Chondrocyte (in vitro differentiated cells): ENCODE results near the gene COLEC12. TPM values are rescaled to one million over a fixed set of nuclear protein-coding genes. Genes with fewer than 3 reads are reported as not detected.

ENCODE experiments used
- DNase-seq: peaks from one replicate; pipeline ENCODE4 v3.0.0; 2021; ENCODE audit warnings: mixed read lengths, low spot score
- H3K27ac Mint-ChIP-seq: one replicate; pipeline ENCODE4 v1.8.0; 2021; ENCODE audit warnings: mild to moderate bottlenecking, moderate library complexity, mixed read lengths; ENCODE audit not compliant: unreplicated experiment
- H3K27me3 Mint-ChIP-seq: 2 replicates; pipeline ENCODE4 v1.8.0; 2021; ENCODE audit warnings: low read depth, mixed read lengths
- H3K36me3 Mint-ChIP-seq: 2 replicates; pipeline ENCODE4 v1.8.0; 2021; ENCODE audit warnings: low read depth, mixed read lengths
- H3K4me1 Mint-ChIP-seq: 2 replicates; pipeline ENCODE4 v1.8.0; 2021; ENCODE audit warnings: low read depth, mild to moderate bottlenecking, mixed read lengths
- H3K4me3 Mint-ChIP-seq: one replicate; pipeline ENCODE4 v1.8.0; 2021; ENCODE audit warnings: mild to moderate bottlenecking, moderate library complexity, mixed read lengths; ENCODE audit not compliant: unreplicated experiment
- H3K9me3 Mint-ChIP-seq: 2 replicates; pipeline ENCODE4 v1.8.0; 2021; ENCODE audit warnings: low read depth, mixed read lengths
- total RNA-seq: library from RNA; stranded (reverse); gene quantifications from 3 replicates; pipeline ENCODE4 v1.2.1, GENCODE V29; 2021
- TF ChIP-seq, protein P1 (sequence below): fragments of 200-600 bp; sonication (generic); IDR thresholded peaks from 2 replicates; pipeline ENCODE4 v1.5.0; 2021; ENCODE audit warnings: antibody characterized with exemption, mild to moderate bottlenecking, moderate library complexity

Gene COLEC12
- total RNA-seq, 1 donor from 2014 or later: 2.1 TPM

DNA sequence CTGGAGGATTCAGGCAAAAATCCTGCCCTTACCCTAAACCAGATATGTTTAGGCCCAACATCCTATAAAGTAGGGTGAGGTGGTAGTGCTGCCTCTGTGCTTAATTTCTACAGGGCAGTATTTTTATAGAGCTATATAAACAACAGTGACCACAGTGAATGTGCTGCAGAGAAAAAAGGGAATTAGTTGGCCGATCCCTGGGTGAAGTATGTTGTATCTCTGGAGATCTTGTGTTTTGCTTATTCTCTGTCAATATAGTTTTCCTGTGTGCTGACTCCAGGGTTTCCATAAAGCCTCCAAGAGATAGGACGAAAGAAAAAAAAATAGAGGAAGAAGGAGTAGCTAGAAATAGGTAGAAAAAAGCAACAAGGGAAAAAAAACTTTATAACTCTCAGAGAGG, 143.7 kb downstream of the COLEC12 start:
- H3K27me3 Mint-ChIP-seq: no peaks in the 10 kb centered on the region
- peak overlapping the region; percentile 45 for H3K27ac Mint-ChIP-seq
- DNase-seq: no peak
- no peak overlapping the region for H3K4me3 Mint-ChIP-seq
- H3K36me3 Mint-ChIP-seq: no peaks in the 10 kb centered on the region
- TF ChIP-seq, protein P1, sequence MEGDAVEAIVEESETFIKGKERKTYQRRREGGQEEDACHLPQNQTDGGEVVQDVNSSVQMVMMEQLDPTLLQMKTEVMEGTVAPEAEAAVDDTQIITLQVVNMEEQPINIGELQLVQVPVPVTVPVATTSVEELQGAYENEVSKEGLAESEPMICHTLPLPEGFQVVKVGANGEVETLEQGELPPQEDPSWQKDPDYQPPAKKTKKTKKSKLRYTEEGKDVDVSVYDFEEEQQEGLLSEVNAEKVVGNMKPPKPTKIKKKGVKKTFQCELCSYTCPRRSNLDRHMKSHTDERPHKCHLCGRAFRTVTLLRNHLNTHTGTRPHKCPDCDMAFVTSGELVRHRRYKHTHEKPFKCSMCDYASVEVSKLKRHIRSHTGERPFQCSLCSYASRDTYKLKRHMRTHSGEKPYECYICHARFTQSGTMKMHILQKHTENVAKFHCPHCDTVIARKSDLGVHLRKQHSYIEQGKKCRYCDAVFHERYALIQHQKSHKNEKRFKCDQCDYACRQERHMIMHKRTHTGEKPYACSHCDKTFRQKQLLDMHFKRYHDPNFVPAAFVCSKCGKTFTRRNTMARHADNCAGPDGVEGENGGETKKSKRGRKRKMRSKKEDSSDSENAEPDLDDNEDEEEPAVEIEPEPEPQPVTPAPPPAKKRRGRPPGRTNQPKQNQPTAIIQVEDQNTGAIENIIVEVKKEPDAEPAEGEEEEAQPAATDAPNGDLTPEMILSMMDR: no peak
- no peaks in the 10 kb centered on the region for H3K9me3 Mint-ChIP-seq
- H3K4me1 Mint-ChIP-seq: peaks cover 23% of the 10 kb centered on the region

DNA sequence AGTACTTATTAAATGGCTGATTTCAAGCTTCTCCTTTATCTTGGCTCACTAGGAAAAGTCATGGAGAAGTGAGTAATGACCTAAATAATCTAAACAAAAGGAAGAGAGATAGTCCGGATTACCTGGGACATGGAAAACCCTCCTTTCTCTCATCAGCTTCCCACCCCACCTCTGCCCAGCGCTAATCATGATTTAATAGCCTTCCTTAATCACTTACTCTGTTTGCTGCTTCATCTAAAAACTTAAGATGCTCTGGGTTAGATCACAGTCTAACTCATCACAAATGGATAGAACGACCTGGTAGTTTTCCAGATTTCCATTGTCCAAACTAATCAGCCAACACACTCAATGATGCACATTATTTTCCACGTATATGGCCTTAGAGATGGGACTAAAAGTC, 144.8 kb downstream of the COLEC12 start:
- H3K27me3 Mint-ChIP-seq: no peaks in the 10 kb centered on the region
- TF ChIP-seq, protein P1: no peak
- no peak overlapping the region for H3K27ac Mint-ChIP-seq

DNA sequence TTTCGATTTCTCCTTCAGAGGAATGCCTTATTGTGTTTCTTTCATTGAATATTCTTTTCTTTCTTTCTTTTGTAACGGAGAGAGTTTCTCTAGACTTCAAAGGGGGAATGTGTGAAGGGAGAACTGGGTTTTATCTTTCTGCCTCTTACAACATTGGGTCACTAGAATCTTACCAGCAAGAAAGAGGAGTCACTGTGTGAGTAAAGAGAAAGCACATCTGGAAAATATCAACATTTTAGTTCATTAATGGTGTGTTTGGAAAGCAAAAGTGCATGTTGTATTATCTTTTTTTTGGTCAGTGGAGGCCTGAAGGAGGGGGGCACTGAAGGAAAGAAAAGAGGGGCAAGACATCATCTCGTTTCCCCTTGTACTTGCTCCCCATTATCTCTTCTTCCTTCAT, 146.0 kb downstream of the COLEC12 start:
- Mint-ChIP-seq H3K36me3 (no peaks in the 10 kb centered on the region), H3K27ac (no peak overlapping the region), H3K4me1 (peaks cover 17% of the 10 kb centered on the region), H3K9me3 (no peaks in the 10 kb centered on the region), H3K27me3 (no peaks in the 10 kb centered on the region), H3K4me3 (no peak overlapping the region)
- no peak for DNase-seq
- TF ChIP-seq, protein P1: no peak

More for the DNA sequence above, 144.8 kb downstream of the COLEC12 start:
- peaks cover 17% of the 10 kb centered on the region for H3K4me1 Mint-ChIP-seq
- H3K36me3 Mint-ChIP-seq: no peaks in the 10 kb centered on the region
- no peaks in the 10 kb centered on the region for H3K9me3 Mint-ChIP-seq
- no peak overlapping the region for H3K4me3 Mint-ChIP-seq
- no peak for DNase-seq

DNA sequence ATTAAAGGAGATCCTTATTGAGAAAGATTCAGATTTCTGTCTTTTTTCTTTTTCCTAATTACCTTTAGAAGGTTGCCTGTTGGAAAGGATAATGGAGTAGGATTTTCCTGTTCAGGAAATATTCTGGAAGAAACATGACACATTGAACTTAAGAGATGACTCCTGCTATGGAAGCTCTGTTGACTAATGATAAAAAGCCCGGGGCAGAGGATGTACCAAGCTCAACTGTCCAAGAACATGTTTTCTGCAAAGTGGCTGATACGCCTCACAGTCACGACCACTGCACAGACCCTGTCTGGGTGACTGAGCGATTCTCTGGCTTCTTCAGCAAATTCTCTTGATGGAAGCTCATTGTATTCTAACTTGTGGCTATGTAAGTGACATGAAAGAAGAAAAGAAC, 146.5 kb downstream of the COLEC12 start:
- Mint-ChIP-seq H3K4me3 (no peak overlapping the region), H3K27ac (no peak overlapping the region)

DNA sequence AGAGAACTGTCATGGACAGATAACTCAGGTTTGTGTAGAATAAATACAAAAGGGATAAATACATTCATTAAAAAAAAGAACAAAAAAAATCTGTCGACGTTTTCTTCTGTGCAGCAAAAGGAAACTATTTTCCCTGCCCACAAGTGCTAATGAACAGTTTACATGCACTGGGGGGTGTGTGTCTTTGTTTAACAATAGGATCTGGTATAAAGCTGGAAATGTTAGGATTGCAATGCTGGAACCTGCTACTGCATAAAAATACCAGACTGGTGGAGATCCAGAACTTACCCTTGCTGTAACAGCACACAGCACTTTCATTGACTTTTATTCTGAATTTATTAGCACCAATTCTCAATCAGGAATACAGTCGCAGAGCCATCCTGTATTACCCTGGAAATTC, 148.1 kb downstream of the COLEC12 start:
- Mint-ChIP-seq H3K4me3 (no peak overlapping the region), H3K9me3 (no peaks in the 10 kb centered on the region), H3K27me3 (no peaks in the 10 kb centered on the region), H3K27ac (no peak overlapping the region), H3K4me1 (peaks cover 16% of the 10 kb centered on the region), H3K36me3 (no peaks in the 10 kb centered on the region)
- no peak for DNase-seq
- TF ChIP-seq, protein P1: no peak

More for the DNA sequence above, 146.5 kb downstream of the COLEC12 start:
- peaks cover 17% of the 10 kb centered on the region for H3K4me1 Mint-ChIP-seq
- no peaks in the 10 kb centered on the region for H3K36me3 Mint-ChIP-seq
- no peak for DNase-seq
- TF ChIP-seq, protein P1: no peak
- H3K9me3 Mint-ChIP-seq: no peaks in the 10 kb centered on the region
- no peaks in the 10 kb centered on the region for H3K27me3 Mint-ChIP-seq
